ENCODE results near the gene REC8.
A peak's percentile ranks its signal among the peaks of the same experiment; 100 is the strongest.

Gene REC8

GRCh38 chr14:24181371-24182077 lies 9.6 kb downstream of the REC8 start:
- no peaks in the 10 kb centered on the region for H3K4me1 ChIP-seq (ENCODE audit: control insufficient read depth, insufficient read depth, low read length)
- peaks cover 89% of the 10 kb centered on the region for H3K36me3 ChIP-seq (ENCODE audit: control insufficient read depth, insufficient read depth, low read length)
- H3K27me3 ChIP-seq (ENCODE audit: control insufficient read depth, insufficient read depth, low read length): no peaks in the 10 kb centered on the region
- no peak overlapping the region for H3K4me3 ChIP-seq (ENCODE audit: low read depth, low read length)
- no peaks in the 10 kb centered on the region for H3K9me3 ChIP-seq (ENCODE audit: control insufficient read depth, insufficient read depth, low read length)
- H3K9ac ChIP-seq (ENCODE audit: low read depth, low read length): no peak overlapping the region

- Histone ChIP-seq H3K9me3 (ENCODE audit: control insufficient read depth, insufficient read depth, low read length) (no peaks in the 10 kb centered on the region), H3K4me3 (ENCODE audit: low read depth, low read length) (no peak overlapping the region), H3K4me1 (ENCODE audit: control insufficient read depth, insufficient read depth, low read length) (no peaks in the 10 kb centered on the region), H3K27me3 (ENCODE audit: control insufficient read depth, insufficient read depth, low read length) (no peaks in the 10 kb centered on the region), H3K9ac (ENCODE audit: low read depth, low read length) (no peak overlapping the region), H3K36me3 (ENCODE audit: control insufficient read depth, insufficient read depth, low read length) (peaks cover 94% of the 10 kb centered on the region)
Observed at GRCh38 chr14:24182110-24182882, 10.4 kb downstream of the REC8 start.

GRCh38 chr14:24183014-24183481 lies 11.2 kb downstream of the REC8 start:
- Histone ChIP-seq H3K27me3 (ENCODE audit: control insufficient read depth, insufficient read depth, low read length) (no peaks in the 10 kb centered on the region), H3K4me1 (ENCODE audit: control insufficient read depth, insufficient read depth, low read length) (peaks cover 6% of the 10 kb centered on the region), H3K36me3 (ENCODE audit: control insufficient read depth, insufficient read depth, low read length) (peaks cover 89% of the 10 kb centered on the region), H3K4me3 (ENCODE audit: low read depth, low read length) (no peak overlapping the region), H3K9me3 (ENCODE audit: control insufficient read depth, insufficient read depth, low read length) (no peaks in the 10 kb centered on the region), H3K9ac (ENCODE audit: low read depth, low read length) (no peak overlapping the region)

GRCh38 chr14:24184104-24184970 lies 12.5 kb downstream of the REC8 start:
- no peak overlapping the region for H3K4me3 ChIP-seq (ENCODE audit: low read depth, low read length)
- no peak overlapping the region for H3K9ac ChIP-seq (ENCODE audit: low read depth, low read length)
- peaks cover 77% of the 10 kb centered on the region for H3K36me3 ChIP-seq (ENCODE audit: control insufficient read depth, insufficient read depth, low read length)

GRCh38 chr14:24185026-24185425 lies 13.1 kb downstream of the REC8 start:
- H3K9ac ChIP-seq (ENCODE audit: low read depth, low read length): no peak overlapping the region
- H3K27me3 ChIP-seq (ENCODE audit: control insufficient read depth, insufficient read depth, low read length): no peaks in the 10 kb centered on the region
- peaks cover 77% of the 10 kb centered on the region for H3K36me3 ChIP-seq (ENCODE audit: control insufficient read depth, insufficient read depth, low read length)
- peaks cover 6% of the 10 kb centered on the region for H3K4me1 ChIP-seq (ENCODE audit: control insufficient read depth, insufficient read depth, low read length)
- no peaks in the 10 kb centered on the region for H3K9me3 ChIP-seq (ENCODE audit: control insufficient read depth, insufficient read depth, low read length)
- no peak overlapping the region for H3K4me3 ChIP-seq (ENCODE audit: low read depth, low read length)

More at GRCh38 chr14:24184104-24184970, 12.5 kb downstream of the REC8 start:
- H3K27me3 ChIP-seq (ENCODE audit: control insufficient read depth, insufficient read depth, low read length): no peaks in the 10 kb centered on the region
- H3K4me1 ChIP-seq (ENCODE audit: control insufficient read depth, insufficient read depth, low read length): peaks cover 6% of the 10 kb centered on the region
- no peaks in the 10 kb centered on the region for H3K9me3 ChIP-seq (ENCODE audit: control insufficient read depth, insufficient read depth, low read length)

GRCh38 chr14:24185741-24186140 lies 13.9 kb downstream of the REC8 start:
- no peaks in the 10 kb centered on the region for H3K27me3 ChIP-seq (ENCODE audit: control insufficient read depth, insufficient read depth, low read length)
- peaks cover 71% of the 10 kb centered on the region for H3K36me3 ChIP-seq (ENCODE audit: control insufficient read depth, insufficient read depth, low read length)
- no peak overlapping the region for H3K9ac ChIP-seq (ENCODE audit: low read depth, low read length)
- peaks cover 6% of the 10 kb centered on the region for H3K4me1 ChIP-seq (ENCODE audit: control insufficient read depth, insufficient read depth, low read length)
- H3K4me3 ChIP-seq (ENCODE audit: low read depth, low read length): no peak overlapping the region
- no peaks in the 10 kb centered on the region for H3K9me3 ChIP-seq (ENCODE audit: control insufficient read depth, insufficient read depth, low read length)

- no peak overlapping the region for H3K4me3 ChIP-seq (ENCODE audit: low read depth, low read length)
- H3K36me3 ChIP-seq (ENCODE audit: control insufficient read depth, insufficient read depth, low read length): peaks cover 60% of the 10 kb centered on the region
- H3K9ac ChIP-seq (ENCODE audit: low read depth, low read length): no peak overlapping the region
- no peaks in the 10 kb centered on the region for H3K9me3 ChIP-seq (ENCODE audit: control insufficient read depth, insufficient read depth, low read length)
- no peaks in the 10 kb centered on the region for H3K27me3 ChIP-seq (ENCODE audit: control insufficient read depth, insufficient read depth, low read length)
- H3K4me1 ChIP-seq (ENCODE audit: control insufficient read depth, insufficient read depth, low read length): peaks cover 6% of the 10 kb centered on the region
Observed at GRCh38 chr14:24186831-24187538, 15.1 kb downstream of the REC8 start.

- Histone ChIP-seq H3K36me3 (ENCODE audit: control insufficient read depth, insufficient read depth, low read length) (peaks cover 58% of the 10 kb centered on the region), H3K4me3 (ENCODE audit: low read depth, low read length) (peak overlapping the region; percentile 96), H3K27me3 (ENCODE audit: control insufficient read depth, insufficient read depth, low read length) (no peaks in the 10 kb centered on the region), H3K9me3 (ENCODE audit: control insufficient read depth, insufficient read depth, low read length) (no peaks in the 10 kb centered on the region), H3K9ac (ENCODE audit: low read depth, low read length) (no peak overlapping the region), H3K4me1 (ENCODE audit: control insufficient read depth, insufficient read depth, low read length) (peaks cover 6% of the 10 kb centered on the region)
Observed at GRCh38 chr14:24187539-24187915, 15.6 kb downstream of the REC8 start.

- Histone ChIP-seq H3K4me3 (ENCODE audit: low read depth, low read length) (peak within 1 kb of the TSS; percentile 96), H3K9me3 (ENCODE audit: control insufficient read depth, insufficient read depth, low read length) (no peaks in the 10 kb centered on the region), H3K27me3 (ENCODE audit: control insufficient read depth, insufficient read depth, low read length) (no peaks in the 10 kb centered on the region), H3K4me1 (ENCODE audit: control insufficient read depth, insufficient read depth, low read length) (peaks cover 6% of the 10 kb centered on the region), H3K36me3 (ENCODE audit: control insufficient read depth, insufficient read depth, low read length) (peaks cover 55% of the 10 kb centered on the region), H3K9ac (ENCODE audit: low read depth, low read length) (peak within 1 kb of the TSS; percentile 70)
Observed at GRCh38 chr14:24188251-24189058, 16.6 kb downstream of the REC8 start, which contains the start of gene IPO4. TSS of gene IPO4 (minus strand) at chr14:24188816. CDS start at chr14:24188787, 29 bp downstream.

- H3K9ac ChIP-seq (ENCODE audit: low read depth, low read length): no peak overlapping the region
- no peaks in the 10 kb centered on the region for H3K27me3 ChIP-seq (ENCODE audit: control insufficient read depth, insufficient read depth, low read length)
- H3K4me1 ChIP-seq (ENCODE audit: control insufficient read depth, insufficient read depth, low read length): peaks cover 6% of the 10 kb centered on the region
- H3K36me3 ChIP-seq (ENCODE audit: control insufficient read depth, insufficient read depth, low read length): peaks cover 50% of the 10 kb centered on the region
- H3K4me3 ChIP-seq (ENCODE audit: low read depth, low read length): peak overlapping the region; percentile 96
- H3K9me3 ChIP-seq (ENCODE audit: control insufficient read depth, insufficient read depth, low read length): no peaks in the 10 kb centered on the region
Observed at GRCh38 chr14:24189059-24189375, 17.1 kb downstream of the REC8 start.
